GM18499 (cell line): ENCODE data around the gene ALG14.

Experiments
- ATAC-seq: cut with Tn5 transposase; IDR thresholded peaks from one replicate; pipeline ENCODE4 v1.9.1; 2021; ENCODE audit warnings: moderate number of reproducible peaks; ENCODE audit not compliant: insufficient read depth, unreplicated experiment

Gene ALG14

GRCh38 chr1:94937820-94938219 is 134.9 kb downstream of the ALG14 start:
- no peak for ATAC-seq

- no peak for ATAC-seq
Observed at GRCh38 chr1:94936861-94937620, 135.7 kb downstream of the ALG14 start.

DNA sequence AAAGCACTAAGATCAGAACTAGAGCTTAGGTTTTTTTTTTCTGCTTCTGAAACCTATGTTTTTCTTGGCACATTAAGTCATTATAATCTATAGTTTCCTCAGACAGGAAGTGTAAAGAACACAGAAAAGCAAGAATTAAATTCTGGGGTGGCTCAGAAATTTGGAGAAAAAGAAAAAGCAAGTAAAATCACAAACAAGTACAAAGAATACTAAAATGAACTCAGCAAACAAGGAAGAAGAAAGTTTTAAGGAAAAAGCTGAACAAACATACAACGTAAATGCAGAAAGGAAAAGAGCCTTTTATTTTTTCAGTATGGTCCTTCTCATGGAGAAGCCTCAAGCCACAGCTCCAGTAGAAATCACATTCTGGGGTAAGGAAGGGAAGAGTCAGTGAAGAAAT is 137.3 kb downstream of the ALG14 start:
- no peak for ATAC-seq

DNA sequence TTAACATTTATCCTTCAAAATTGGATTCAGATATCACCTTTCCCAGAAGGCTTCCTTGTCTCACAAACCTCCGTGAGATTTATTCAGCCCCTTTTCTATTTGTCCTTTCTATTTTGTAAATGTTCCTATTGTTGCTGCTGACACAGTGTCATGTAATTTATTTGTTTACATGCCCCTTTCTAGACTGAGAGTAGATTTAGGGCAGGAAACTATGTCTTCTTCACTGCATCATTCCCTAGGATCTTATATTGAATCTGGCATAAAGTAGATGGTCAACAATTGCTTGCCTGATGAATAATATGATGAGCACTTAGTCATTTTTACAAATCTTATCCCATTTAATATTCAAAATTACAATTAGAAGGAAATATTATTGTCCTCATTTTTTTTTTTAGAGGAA is 137.7 kb downstream of the ALG14 start:
- no peak for ATAC-seq

DNA sequence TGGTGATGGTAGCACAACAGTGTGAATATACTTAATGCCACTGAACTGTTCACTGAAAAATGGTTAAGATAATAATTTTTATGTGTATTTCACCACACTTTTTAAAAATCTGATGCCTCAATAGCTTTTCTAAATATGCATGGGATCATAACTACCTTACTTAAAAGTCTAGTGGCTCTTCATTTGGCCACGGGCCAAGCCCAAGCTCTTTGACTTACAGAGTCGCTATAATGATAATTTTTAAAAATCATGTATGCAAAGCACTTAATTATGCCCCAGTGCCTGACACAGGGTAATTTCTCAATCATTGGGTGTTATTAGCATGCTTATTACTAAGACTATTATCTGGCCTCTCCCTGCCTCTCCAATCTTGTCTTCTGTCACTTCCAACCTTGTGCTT is 138.2 kb downstream of the ALG14 start:
- no peak for ATAC-seq

GRCh38 chr1:94931254-94931841 is 141.4 kb downstream of the ALG14 start:
- no peak for ATAC-seq

GRCh38 chr1:94929351-94930217 is 143.2 kb downstream of the ALG14 start:
- no peak for ATAC-seq

DNA sequence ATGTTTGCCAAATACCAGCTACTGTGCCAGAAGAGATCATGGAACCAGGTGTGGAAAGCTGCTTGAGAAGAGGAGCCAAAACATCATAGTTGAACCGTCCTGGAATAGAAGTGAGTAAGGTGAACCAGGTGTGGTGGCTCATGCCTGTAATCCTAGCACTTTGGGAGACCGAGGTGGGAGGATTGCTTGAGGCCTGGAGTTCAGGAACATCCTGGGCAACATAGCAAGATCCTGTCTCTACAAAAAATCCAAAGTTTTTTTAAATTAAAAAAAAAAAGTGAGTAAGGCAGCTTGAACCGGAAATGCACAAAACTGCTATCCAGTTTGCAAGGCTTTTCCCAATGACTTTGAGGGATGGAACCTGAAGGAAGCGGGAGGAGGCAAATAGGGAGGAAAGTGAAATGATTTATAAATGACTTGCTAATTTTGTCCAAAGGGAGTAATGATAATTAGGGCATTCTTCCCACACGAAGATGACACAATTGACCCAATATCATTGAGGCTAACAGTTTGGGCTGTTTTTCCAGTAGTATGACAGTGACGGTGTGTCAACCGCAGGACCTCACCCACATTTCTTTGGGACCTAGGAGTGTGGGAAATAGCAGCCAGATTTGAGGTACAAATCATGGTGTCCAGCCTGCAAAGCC is 144.3 kb downstream of the ALG14 start:
- no peak for ATAC-seq

DNA sequence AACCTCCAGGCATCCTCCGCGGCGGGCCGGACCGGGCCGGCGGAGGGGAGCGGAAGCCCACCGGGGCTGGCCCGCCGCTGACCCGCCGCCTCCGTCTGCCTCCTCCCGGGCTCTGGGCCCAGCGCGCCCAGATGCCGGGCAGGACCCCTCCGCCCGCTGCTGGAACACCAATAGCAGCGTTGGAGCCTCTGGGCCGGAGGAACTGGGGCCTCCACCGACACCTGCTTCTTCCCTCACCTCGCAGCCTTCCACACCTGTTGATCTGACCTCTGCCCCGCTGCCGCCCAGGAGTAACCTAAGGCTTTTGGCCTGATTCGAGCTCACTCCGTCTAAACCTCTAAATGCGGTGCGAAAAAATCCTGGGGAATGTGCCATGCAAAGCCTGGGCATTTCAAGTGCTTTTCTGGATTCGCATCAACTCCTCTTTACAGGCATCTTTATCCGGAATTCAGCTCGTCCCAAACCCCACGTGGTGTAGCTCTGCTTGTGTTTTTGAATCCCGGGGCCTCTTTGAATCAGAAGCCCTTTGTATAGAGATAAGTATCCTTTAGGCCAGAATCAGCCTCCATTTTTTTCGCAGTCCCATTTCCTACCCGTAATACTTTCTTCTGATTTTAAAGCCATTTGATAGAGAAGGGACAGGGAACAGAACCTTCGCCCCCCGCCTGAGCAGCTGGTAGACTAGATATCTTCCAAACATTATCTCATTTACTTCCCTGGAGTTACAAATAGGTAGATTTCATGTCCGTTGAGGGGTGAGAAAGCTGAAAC is 145.2 kb downstream of the ALG14 start:
- peak; percentile 19 for ATAC-seq

GRCh38 chr1:94926915-94927404 is 145.8 kb downstream of the ALG14 start, which contains the start of gene CNN3:
CNN3 (minus strand) TSS chr1:94927110; CDS start chr1:94926894, 216 bp downstream.
- peak; percentile 64 for ATAC-seq

- ATAC-seq: peak; percentile 2
Observed at GRCh38 chr1:94926126-94926914, 146.4 kb downstream of the ALG14 start.

- ATAC-seq: no peak
Observed at GRCh38 chr1:94925561-94926125, 147.1 kb downstream of the ALG14 start.

DNA sequence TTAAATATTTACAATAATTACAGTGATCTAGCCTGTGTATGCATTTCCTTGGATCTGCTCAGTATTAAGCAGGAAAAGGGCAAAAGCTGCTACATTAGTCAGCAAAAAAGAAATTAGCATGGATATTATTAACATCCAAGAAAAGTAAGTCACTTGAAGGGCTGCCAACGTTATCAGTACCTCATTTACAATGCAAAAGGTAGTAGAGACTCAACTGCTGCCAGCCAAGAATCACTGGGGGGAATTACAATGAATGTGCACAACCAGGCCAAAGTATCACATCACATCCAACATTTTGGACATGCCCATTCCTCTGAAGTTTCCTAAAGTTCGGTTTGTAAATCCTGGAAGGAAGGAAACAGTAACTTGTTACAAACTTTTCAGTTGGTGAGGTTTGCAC is 147.7 kb downstream of the ALG14 start:
- ATAC-seq: no peak
